ENCODE measurements around the gene ERCC2.

The ERCC2 gene

GRCh38 chr19:45303269-45304060 lies 66.9 kb downstream of the ERCC2 start:
- DNase-seq (ENCODE audit: low read depth, low spot score) = no peak

GRCh38 chr19:45302416-45302815 lies 68.0 kb downstream of the ERCC2 start:
- no peak for DNase-seq (ENCODE audit: low read depth, low spot score)

All from ELF-1 (cell line).